ENCODE measurements around the gene ANTXR2. TPM values are rescaled to one million over a fixed set of nuclear protein-coding genes. Genes with fewer than 3 reads are reported as not detected.
"Not testable (repeated sequence)": the region's sequence is repeated elsewhere in the genome, so short reads cannot be mapped to it uniquely, and the experiment has no call there.

ANTXR2 gene
- total RNA-seq (2014; rRNA removed; shearing (Covaris generic)): 12.6 and 16.7 TPM in 2 replicates

DNA sequence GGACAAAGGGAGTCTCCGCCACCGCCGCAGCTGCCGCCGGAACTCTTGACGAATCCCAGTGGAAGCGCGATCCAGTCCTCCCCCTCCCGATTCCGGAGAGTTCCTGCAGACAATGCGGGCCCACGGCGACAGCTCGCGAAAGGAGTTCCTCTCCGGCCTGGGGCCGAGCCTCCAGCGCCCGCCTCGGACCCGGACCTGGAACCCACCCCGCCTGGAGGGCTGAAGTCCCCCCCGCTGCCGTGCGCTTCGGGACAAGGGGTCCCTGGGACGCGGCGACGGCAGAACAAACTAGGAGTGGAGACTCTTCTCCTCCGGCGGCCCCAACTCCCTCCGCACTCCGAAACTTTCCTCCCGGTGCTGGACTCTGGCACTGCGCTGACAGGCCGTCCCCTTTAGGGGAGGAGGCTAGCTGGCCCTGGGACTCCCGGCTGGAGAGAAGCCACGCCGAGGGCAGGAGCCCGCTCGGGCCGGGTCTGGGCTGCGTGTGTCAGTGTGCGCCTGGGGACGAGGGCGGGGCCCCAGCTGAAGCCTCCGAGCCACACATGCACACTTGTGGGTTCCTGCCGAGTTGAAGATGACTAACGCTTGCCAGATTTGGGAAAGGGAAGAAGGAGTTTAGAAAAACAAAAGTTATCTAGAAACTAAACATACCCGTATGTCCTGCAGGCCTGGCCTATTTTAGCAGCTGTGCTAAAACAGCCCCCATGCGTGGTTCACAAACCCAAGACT, at the start of gene ANTXR2:
ANTXR2 (minus strand) TSS at position 486 of the 729 bp plus-strand sequence. CDS start 669 bp downstream, outside the sequence.
- peak; percentile 85 for DNase-seq (ENCODE audit: low spot score)

DNA sequence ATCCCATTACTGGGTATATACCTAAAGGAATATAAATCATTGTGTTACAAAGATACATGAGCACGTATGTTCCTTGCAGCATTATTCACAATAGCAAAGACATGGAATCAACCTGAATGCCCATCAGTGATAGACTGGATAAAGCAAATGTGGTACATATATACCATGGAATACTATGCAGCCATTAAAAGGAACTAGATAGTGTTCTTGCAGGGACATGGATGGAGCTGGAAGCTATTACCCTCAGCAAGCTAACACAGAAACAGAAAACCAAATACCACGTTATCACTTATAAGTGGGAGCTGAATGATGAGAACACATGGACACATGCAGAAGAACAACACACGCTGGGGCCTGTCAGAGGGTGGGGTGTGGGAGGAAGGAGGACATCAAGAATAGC, 48.8 kb upstream of the ANTXR2 start:
- DNase-seq (ENCODE audit: low spot score): not testable (repeated sequence)

DNA sequence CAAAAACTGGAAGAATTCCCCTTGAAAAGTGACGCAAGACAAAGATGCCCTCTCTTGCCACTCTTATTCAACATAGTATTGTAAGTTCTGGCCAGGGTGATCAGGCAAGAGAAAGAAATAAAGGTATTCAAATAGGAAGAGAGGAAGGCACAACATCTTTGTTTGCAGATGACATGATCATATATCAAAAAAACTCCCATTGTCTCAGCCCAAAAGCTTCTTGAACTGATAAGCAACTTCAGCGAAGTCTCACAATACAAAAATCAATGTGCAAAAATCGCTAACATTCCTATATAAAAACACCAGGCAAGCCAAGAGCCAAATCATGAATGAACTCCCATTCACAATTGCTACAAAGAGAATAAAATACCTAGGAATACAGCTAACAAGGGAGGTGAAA, 46.6 kb upstream of the ANTXR2 start:
- not testable (repeated sequence) for DNase-seq (ENCODE audit: low spot score)

DNA sequence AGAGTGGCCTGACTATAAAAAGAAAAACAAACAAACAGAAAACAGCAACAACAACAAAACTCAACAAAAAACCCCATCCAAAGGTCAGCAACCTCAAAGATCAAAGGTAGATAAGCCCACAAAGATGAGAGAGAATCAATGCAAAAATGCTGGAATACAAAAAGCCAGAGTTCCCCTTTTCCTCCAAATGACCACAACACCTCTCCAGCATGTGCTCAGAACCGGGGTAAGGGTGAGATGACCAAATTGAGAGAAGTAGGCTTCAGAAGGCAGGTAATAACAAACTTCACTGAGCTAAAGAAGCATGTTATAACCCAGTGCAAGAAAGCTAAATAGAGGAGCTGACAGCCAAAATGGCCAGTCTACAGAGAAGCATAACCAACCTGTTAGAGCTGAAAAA, 43.5 kb upstream of the ANTXR2 start:
- DNase-seq (ENCODE audit: low spot score): no peak

DNA sequence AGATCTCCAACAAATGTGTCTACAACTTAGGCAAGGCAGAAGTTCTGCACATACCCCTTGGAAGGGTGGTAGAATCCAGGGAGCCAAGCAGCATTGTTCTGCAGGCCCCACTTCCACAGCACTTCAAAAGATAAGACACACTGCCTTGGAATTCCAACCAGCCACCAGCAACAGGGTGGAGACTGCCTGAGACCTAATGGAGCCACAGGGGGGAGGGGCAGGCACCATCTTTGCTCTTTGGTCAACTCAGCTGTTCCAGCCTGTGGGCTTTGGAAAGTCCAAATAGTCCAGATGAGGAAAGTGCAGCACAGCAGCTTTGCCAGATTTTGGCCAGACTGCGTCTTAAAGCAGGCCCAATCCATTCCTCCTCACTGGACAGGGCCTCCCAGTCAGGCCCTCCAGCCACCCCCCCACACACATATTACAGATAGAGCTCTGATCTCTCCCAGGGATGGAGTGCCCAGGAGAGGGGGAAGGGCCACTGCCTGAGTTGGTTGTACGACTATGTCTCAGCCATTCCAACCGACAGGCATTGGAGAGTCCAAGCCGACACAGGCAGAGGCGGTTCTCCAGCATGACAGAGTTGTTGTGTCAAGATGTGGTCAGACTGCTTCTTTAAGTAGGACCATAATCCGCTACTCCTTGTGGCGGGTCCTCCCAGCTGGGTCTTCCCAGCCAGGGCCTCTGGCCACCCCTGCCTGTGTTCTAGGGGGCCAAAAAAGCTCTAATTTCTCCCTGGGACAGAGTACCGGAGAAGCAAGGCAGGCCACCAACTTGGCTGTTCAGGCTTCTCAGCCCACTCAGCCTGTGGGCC, 42.5 kb upstream of the ANTXR2 start:
- peak; percentile 31 for DNase-seq (ENCODE audit: low spot score)

DNA sequence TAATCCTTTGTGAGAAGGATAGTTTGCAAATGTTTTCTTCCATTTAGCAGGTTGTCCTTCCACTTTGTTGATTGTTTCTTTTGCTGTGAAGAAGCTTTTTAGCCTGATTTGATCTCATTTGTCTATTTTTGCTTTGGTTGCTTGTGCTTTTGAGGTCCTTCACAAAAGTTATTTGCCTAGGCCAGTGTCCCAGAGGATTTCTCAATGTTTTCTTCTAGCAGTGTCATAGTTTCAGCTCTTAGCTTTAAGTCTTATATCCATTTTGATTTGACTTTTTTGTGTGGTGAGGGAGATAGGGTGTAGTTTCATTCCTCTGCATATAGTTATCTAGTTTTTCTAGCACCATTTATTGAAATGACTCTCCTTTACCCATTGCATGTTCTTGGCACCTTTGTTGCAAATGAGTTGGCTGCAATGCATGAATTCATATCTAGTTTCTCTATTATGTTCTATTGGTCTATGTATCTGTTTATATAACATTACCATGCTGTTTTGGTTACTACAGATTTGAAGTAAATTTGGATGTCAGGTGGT, 41.8 kb upstream of the ANTXR2 start:
- no peak for DNase-seq (ENCODE audit: low spot score)

DNA sequence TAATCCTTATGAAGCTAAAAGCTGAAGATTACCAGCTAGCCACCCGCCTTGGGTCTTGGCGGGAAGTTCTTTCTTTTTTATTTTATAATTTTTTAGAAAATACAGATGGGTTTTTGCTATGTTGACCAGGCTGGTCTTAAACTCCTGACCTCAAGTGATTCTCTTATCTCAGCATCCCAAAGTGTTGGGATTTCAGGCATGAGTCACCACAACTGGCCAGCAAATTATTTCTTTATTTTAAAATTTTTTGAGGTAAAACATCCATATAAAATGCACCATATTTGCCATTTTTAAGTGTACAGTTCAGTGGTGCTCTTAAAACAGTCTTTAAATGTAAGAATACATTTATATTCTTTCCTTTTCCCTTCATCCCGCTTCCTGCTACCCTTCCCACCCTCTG, 40.6 kb upstream of the ANTXR2 start:
- no peak for DNase-seq (ENCODE audit: low spot score)

DNA sequence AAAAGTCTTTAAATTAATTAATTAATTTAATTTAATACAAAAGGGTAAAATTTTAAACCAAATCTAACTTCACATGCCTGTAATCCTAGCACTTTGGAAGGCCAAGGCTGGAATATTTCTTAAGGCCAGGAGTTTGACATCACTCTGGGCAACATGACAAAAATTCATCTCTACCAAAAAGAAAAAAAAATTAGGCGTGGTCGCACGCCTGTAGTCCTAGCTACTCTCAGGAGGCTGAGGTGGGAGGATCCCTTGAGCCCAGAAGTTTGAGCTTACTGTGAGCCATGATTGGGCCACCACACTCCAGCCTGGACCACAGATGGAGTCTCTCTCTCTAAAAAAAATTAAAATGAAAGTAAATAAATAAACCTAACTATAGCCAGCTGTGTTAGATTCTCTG, 39.2 kb upstream of the ANTXR2 start:
- DNase-seq (ENCODE audit: low spot score): no peak

DNA sequence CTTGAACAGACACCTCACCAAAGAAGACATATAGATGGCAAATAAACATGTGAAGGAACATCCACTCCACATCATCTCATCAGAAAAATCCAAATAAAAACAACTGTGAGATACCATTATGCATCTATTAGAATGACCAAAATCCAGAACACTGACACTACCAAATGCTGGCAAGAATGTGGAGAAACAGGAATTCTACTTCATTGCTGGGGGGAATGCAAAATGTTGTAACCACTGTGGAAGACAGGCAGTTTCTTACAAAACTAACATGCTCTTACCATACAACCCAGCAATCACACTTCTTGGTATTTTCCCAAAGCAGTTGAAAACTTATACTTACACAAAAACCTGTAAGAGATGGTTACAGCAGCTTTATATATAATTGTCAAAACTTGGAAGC, 38.2 kb upstream of the ANTXR2 start:
- DNase-seq (ENCODE audit: low spot score): no peak

DNA sequence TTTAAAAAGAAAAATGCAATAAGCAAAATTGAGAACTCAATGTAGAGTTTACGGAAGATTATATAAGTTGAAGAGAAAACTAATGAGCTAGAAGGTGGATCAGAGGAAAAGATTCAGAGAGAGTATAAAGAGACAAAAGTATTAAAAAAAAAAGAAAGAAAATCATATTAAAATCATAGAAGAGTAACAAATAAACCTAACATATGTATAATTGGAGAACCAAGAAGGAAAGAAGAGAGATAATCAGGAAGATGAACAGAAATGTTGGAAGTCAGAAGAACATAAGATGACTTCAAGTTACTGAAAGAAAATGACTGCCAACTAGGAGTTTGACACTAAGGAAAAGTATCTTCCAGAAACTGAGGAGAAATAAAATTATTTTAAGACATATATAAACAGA, 34.3 kb upstream of the ANTXR2 start:
- DNase-seq (ENCODE audit: low spot score): no peak

DNA sequence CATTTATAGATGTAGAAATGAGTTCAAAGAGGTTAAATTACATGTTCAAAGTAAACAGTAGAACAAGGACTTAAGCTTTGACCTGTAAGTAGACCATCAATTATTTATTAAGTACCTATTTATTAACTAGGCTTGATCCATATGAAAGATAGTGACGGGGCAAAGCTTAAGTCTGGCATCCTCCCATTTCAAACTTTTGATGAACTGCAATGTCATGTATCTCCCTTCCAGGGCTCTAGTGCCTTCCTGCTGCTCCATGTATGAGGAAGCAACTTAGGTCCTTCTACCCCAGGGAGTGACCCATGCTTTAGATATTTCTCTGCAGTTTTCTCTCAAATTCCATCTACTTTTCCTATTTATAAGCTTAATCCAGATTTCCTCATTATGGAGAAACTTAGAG, 31.9 kb upstream of the ANTXR2 start:
- peak; percentile 39 for DNase-seq (ENCODE audit: low spot score)

DNA sequence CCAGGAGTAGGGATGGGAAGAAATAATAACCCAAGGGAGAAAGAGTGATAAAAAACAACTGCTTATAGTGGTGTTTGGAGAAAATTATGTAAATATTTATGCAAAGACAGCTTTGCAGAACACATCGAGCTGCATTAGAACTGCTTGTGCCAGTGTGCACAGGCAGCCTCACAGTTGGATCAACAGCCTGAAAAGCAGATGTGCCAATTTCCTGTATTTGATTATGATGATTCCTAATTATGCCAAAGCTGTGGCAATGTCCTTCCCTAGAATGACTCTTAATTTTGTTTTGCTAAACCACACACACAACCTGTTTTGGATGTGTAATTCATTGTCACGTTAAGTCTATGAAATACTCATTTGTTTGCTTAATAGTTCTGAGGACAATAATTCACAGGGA, 30.6 kb upstream of the ANTXR2 start:
- DNase-seq (ENCODE audit: low spot score): no peak

DNA sequence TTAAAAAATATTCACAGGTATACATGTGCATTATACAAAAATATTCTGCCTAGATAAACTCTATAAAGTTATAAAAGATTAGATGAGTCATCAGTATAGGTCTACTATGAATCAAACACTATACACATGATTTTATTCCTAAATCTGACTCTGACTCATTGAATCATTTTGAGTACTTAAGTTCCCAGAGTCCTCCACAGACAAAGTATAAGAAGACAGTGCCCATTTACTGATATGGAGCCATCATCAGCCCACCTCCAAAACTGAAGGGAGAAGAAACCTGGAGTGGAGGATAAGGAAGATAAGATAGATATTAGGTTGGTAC, 28.7 kb upstream of the ANTXR2 start:
- no peak for DNase-seq (ENCODE audit: low spot score)

DNA sequence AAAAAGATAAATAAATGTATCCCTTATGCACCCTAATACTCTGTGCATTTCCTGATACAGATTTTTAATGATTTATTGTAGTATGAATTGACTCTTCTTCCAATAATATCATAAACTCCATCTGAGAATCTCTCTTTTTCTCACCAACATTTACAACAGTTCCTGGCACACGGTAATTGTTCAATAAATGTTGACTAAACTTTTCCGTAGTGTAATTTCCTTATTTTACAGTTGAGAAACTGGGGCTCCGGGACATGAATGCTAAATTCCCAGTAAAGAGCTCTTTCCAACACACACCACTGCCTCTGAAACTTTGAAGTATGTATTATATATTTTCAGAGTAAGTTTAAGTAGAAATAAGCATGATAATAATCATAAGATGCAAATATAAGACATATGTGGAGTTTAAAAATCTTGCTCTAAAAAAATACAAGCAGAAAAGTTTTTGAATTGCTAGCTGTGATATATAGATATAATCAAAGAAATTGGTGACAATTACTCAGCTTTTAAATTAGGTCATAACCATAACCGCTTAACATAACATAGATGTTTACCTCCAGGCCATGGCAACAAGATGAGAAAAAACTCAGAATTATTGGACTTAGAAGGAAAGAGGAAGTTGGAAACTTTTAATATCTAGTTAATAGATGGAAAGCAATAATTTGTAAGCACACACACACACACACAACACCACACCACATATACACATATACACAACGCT, 28.2 kb upstream of the ANTXR2 start:
- peak; percentile 75 for DNase-seq (ENCODE audit: low spot score)

DNA sequence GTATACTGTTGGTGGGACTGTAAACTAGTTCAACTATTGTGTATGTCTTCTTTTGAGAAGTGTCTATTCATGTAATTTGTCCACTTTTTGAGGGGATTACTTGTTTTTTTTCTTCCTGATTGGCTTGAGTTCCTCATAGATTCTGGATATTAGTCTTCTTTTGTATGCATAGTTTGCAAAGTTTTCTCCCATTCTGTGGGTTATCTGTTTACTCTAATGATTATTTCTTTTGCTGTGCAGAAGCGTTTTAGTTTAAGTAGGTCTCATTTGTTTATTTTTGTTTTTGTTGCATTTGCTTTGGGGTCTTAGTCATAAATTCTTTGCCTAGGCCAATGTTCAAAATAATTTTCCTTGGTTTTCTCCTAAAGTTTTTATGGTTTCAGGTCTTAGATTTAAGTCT, 26.6 kb upstream of the ANTXR2 start:
- DNase-seq (ENCODE audit: low spot score): no peak

DNA sequence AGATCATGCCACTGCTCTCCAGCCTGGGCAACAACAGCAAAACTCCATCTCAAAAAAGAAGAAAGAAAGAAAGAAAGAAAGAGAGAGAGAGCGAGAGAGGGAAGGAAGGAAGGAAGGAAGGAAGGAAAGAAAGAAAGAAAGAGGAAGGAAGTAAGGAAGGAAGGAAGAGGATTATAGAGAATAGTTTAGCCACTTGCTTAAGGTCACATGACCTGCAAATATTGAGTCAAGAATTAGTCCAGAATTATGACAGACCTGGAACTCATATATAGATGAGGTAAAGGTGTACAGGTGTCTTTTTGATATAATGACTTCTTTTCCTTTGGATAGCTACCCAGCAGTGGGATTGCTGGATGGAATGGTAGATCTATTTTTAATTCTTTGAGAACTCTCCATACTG, 25.6 kb upstream of the ANTXR2 start:
- no peak for DNase-seq (ENCODE audit: low spot score)

DNA sequence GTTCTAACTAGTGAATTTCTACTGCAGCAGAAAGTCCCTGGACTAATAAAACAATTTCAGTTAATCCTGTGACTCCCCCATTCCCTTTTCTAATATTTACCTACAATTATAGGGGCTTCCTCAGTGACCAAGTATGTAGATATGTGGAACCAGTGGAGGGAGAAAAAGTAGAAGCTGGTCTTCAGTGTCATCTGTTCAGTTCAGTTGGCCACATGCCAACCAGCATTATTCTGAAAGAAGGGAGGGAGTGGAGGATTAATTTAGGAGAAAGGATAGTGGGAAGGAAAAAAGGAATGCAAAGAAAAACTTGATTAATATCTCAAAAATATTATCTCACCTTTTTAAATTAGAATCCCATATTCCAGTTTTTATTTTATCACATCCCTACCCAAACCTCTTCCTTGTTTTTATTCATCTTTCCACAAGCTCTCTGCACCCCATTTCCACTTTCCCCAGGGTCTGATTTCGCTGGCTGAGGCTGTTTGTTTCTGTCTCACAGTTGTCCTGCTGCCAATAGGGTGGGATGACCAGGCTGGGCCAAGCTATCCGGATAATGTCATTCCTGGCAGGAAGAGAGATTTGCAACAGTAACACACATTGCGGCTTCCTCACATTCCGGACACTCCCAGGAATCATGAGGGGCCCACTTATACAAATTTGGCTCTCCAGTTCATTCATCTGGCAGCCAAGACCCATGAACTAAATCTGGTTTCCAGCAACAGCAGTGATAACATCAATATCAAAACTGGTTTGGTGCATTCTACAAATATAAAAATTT, 24.6 kb upstream of the ANTXR2 start:
- DNase-seq (ENCODE audit: low spot score): no peak

DNA sequence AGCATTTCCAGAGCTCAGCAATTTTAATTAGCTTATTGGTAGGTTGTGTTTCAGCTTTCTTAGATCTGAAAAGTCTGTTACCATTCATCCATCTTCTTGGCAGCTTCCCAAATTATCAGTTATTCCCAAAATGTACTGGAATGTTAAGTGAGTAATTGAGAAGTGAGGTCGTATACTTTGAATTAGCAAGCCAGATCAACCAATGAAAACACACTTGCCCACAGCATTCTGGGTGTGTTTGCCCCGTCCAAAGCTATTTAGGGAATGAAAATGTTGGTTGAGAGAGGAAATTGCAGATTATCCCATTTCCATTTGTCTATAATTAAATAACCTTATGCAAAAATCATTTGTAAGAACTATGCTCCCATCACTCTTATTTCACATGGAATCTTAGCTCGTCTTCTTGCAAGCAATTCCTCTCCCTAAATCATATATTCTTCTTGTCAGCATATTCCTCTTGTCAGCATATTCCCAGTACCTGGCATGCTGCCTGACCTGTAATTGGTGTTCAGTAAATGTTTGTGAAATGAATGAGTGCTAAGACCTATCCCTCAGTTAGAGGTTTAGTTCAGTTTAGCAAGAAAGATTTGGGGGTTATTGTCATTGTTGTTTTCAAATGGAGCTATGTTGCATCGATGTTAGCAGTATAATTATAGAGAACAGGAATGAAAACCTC, 23.3 kb upstream of the ANTXR2 start:
- DNase-seq (ENCODE audit: low spot score): no peak

DNA sequence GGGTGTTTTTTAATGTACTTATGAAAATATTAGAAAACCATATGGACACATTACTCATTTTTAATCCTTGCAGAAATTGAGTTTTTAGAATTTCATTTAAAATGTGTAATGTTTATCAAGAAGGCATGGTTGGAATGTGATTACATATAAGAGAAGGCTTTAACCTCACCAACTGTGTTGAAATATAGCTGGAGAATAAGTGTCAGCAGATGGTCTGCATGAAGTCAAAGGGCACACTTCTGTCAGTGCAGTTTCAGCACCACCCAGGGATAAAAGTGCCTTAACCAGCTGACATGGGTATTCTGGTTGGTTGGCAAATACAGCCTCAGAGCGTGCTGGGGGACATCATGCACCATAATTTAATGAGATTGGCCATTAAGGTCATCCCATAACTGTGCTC, 21.2 kb upstream of the ANTXR2 start:
- no peak for DNase-seq (ENCODE audit: low spot score)

DNA sequence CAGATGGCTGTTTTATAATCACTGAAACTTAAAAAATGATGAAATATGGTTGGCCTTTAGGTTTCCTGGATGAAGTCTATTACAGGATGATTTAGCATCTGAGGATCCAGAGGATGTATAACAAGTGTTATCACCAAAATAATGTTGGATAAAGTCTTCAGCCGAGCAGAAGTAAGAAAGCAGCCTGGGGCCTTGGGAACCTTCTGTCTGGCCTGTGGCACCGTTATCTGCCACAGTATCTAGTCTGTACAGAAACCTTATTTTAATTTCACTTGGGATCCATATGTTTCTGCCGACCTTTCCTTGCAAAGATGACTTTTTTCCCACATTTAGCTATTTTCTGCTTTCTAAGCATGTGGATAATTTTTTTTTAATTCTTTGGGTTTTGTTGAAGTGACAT, 20.5 kb upstream of the ANTXR2 start:
- DNase-seq (ENCODE audit: low spot score): no peak

DNA sequence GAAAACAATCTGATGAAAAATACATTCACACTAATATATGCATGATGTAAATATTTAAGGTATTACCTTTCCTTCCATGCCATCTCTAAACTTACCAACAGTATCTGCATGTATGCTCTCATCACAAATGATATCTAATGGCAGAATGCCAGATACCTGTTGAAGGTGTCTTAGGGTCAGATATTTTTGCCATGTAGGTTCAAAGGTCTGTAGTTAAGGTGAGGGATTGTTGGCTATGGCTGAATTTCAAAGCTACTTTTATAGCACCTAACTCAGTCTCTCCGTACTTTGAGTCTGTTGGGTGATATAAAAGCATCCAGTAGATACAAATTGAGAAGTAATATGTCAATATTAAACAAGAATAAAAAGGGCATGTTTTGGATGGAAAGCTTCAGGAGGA, 19.8 kb upstream of the ANTXR2 start:
- no peak for DNase-seq (ENCODE audit: low spot score)
